Liver (tissue), 9 donors: ENCODE data around the gene GNG2. TPM values are rescaled to one million over a fixed set of nuclear protein-coding genes. Genes with fewer than 3 reads are reported as not detected.

Experiments used
- DNase-seq: peaks from one replicate; pipeline ENCODE4 v3.0.0-alpha.2; 2017; ENCODE audit warnings: low spot score
- H3K27ac ChIP-seq, 2 donors: one replicate each; pipeline ENCODE4 v1.7.0; 2013; ENCODE audit warnings: inconsistent platforms in 2 of 2, low read length in 2 of 2, control low read depth in 1 of 2, low read depth in 1 of 2, mild to moderate bottlenecking in 1 of 2
- H3K27me3 ChIP-seq, 4 donors: one replicate each; pipeline versions ENCODE4 v1.6.1 to v1.7.0; 2013; ENCODE audit warnings: low read length in 3 of 4, inconsistent platforms in 1 of 4, mild to moderate bottlenecking in 1 of 4, moderate library complexity in 1 of 4; ENCODE audit not compliant: control insufficient read depth in 4 of 4, insufficient read depth in 4 of 4
- H3K36me3 ChIP-seq, 4 donors: one replicate each; pipeline versions ENCODE4 v1.6.1 to v1.7.0; 2013; ENCODE audit warnings: low read length in 3 of 4, mild to moderate bottlenecking in 3 of 4, low read depth in 1 of 4, moderate library complexity in 1 of 4; ENCODE audit not compliant: control insufficient read depth in 4 of 4, insufficient read depth in 3 of 4
- H3K4me1 ChIP-seq, 4 donors: one replicate each; pipeline versions ENCODE4 v1.6.1 to v1.7.0; 2013; ENCODE audit warnings: low read length in 3 of 4, mild to moderate bottlenecking in 3 of 4, moderate library complexity in 1 of 4; ENCODE audit not compliant: control insufficient read depth in 4 of 4, insufficient read depth in 4 of 4
- H3K4me3 ChIP-seq, 3 donors: one replicate each; pipeline versions ENCODE4 v1.6.1 to v1.7.0; 2013; ENCODE audit warnings: low read length in 3 of 3, control low read depth in 1 of 3, low read depth in 1 of 3, mild to moderate bottlenecking in 1 of 3
- H3K9ac ChIP-seq, 2 donors: one replicate each; pipeline ENCODE4 v1.7.0; 2013; ENCODE audit warnings: low read length in 2 of 2, mild to moderate bottlenecking in 2 of 2, moderate library complexity in 2 of 2, control low read depth in 1 of 2, low read depth in 1 of 2
- H3K9me3 ChIP-seq, 4 donors: one replicate each; pipeline versions ENCODE4 v1.6.1 to v1.7.0; 2013; ENCODE audit warnings: low read length in 3 of 4; ENCODE audit not compliant: control insufficient read depth in 4 of 4
- ATF3 ChIP-seq: IDR thresholded peaks from 2 replicates; pipeline ENCODE4 v1.6.1; 2016; ENCODE audit warnings: antibody characterized with exemption
- CTCF ChIP-seq: fragments of 150-350 bp; IDR thresholded peaks from 2 replicates; pipeline ENCODE4 v1.5.1; 2017; ENCODE audit warnings: improper control_type of control experiment, low read depth, low read length; ENCODE audit not compliant: missing input control
- EGR1 ChIP-seq, 2 donors: IDR thresholded peaks; 2 replicates each; pipeline ENCODE4 v1.6.1; 2016 to 2018; ENCODE audit warnings: antibody characterized with exemption in 2 of 2, low read depth in 2 of 2
- FOXA1 ChIP-seq: IDR thresholded peaks from 2 replicates; pipeline ENCODE4 v1.6.1; 2016; ENCODE audit warnings: antibody characterized with exemption
- FOXA2 ChIP-seq: IDR thresholded peaks from 2 replicates; pipeline ENCODE4 v1.6.1; 2016; ENCODE audit warnings: antibody characterized with exemption
- GABPA ChIP-seq, 2 donors: IDR thresholded peaks in 1 of 2; conservative IDR thresholded peaks in 1 of 2; 2 replicates each; pipeline ENCODE4 v1.6.1; 2016; ENCODE audit warnings: antibody characterized with exemption in 2 of 2, mild to moderate bottlenecking in 1 of 2, moderate library complexity in 1 of 2
- HNF4A ChIP-seq, 2 donors: conservative IDR thresholded peaks; 2 replicates each; pipeline ENCODE4 v1.6.1; 2016; ENCODE audit warnings: antibody characterized with exemption in 2 of 2, mild to moderate bottlenecking in 2 of 2
- JUND ChIP-seq, 2 donors: IDR thresholded peaks; 2 replicates each; pipeline ENCODE4 v1.6.1; 2016; ENCODE audit warnings: antibody characterized with exemption in 2 of 2
- NR2F2 ChIP-seq: IDR thresholded peaks from 2 replicates; pipeline ENCODE4 v1.6.1; 2016; ENCODE audit warnings: antibody characterized with exemption
- RAD21 ChIP-seq, 2 donors: IDR thresholded peaks; 2 replicates each; pipeline ENCODE4 v1.6.1; 2016; ENCODE audit warnings: antibody characterized with exemption in 2 of 2, mild to moderate bottlenecking in 2 of 2
- SP1 ChIP-seq: IDR thresholded peaks from 2 replicates; pipeline ENCODE4 v1.6.1; 2018; ENCODE audit warnings: antibody characterized with exemption, mild to moderate bottlenecking
- TAF1 ChIP-seq: conservative IDR thresholded peaks from 2 replicates; pipeline ENCODE4 v1.6.1; 2016; ENCODE audit warnings: antibody characterized with exemption, mild to moderate bottlenecking
- YY1 ChIP-seq: IDR thresholded peaks from 2 replicates; pipeline ENCODE4 v1.6.1; 2016; ENCODE audit warnings: antibody characterized with exemption, mild to moderate bottlenecking
- WGBS: extraction: QIAGEN DNeasy Blood & Tissue Kit; methylation state at CpG from one replicate; pipeline ENCODE4 v1.1.7; 2013; 5-methylcytosine and 5-hydroxymethylcytosine counted together
- polyA plus RNA-seq, 2 donors: library from polyadenylated mRNA; stranded (reverse) in 1 of 2; unstranded in 1 of 2; fragments of 200-250 nt in 1 of 2; fragments of >200 nt in 1 of 2; fragmentation: Nextera tagmentation in 1 of 2; extraction: Ambion mirVana in 1 of 2; gene quantifications; one replicate each; pipeline versions ENCODE4 v1.2.1 to v1.2.3, GENCODE V29; 2013 to 2015
- total RNA-seq, 2 donors: library from RNA; depleted of rRNA; stranded (reverse); fragments of >200 nt; gene quantifications; one replicate each; pipeline ENCODE4 v1.2.3, GENCODE V29; 2014
- TF ChIP-seq, protein P1 (sequence below): IDR thresholded peaks from 2 replicates; pipeline ENCODE4 v1.6.1; 2016; ENCODE audit warnings: antibody characterized with exemption
- donor health status: healthy.
- donor health status: healthy.
- donor health status: healthy.
- donor health status: healthy.
- donor health status: healthy.

Gene GNG2
- total and polyA plus RNA-seq, 4 donors, result 3.5 to 11.2 (median 4.4) TPM

DNA sequence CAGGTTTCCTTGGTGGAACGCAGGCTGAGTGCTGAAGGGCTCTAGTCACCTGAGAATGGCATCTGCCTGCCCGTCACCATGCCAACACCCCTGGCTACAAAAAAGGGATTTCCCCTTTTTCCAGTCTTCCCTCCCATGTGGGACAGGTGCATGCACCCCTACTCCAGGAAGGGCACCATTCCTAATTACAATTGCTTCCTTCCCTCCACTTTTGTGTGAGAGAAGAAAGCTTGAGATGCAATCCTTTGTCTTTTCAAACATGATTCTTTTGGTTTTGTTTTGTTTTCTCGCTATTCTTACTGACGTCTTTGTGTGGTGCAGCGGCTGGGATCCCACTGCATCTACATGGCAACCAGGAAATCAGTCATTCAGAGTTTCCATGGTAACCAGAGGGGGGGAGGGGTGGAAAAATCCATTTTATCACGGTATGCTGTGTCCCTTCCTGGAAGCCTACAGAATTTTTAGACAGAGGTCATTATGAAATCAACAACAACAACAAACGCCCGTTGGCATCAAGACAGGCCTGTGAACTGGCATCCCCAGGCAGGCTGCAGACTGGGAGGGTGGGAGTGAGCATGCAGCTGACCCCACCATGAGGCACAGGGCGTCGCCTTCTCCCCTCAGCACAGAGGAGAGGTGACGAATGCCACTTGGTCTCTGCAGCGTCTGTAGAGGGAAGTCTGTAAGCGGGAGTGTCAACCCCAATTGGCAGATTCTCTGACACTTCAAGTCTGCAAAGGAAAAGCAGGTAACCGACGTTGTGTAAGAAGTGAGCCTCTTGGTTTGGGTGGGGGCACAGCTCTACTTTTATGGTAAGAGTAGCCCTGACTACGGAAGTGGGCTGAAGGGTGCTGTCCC is 13.6 kb upstream of the GNG2 start:
- WGBS, result 23% methylated on average over 16 of the region's 16 CpGs
- peak; percentile 34 for TF ChIP-seq SP1
- no peak for TF ChIP-seq EGR1 (IDR thresholded peaks at IDR 0.05; ENCODE audit: low read depth in 2 of 2)
- peak overlapping the region; percentile 73 to 88 for H3K27ac ChIP-seq
- H3K9ac ChIP-seq, result peak overlapping the region in 1 of 2 donors; percentile 67
- peak overlapping the region in 1 of 3 donors; percentile 17 for H3K4me3 ChIP-seq
- H3K27me3 ChIP-seq, result no peaks in the 10 kb centered on the region
- DNase-seq, result peak; percentile 50
- H3K4me1 ChIP-seq, result no peaks in the 10 kb centered on the region
- H3K36me3 ChIP-seq, result no peaks in the 10 kb centered on the region
- H3K9me3 ChIP-seq, result no peaks in the 10 kb centered on the region

DNA sequence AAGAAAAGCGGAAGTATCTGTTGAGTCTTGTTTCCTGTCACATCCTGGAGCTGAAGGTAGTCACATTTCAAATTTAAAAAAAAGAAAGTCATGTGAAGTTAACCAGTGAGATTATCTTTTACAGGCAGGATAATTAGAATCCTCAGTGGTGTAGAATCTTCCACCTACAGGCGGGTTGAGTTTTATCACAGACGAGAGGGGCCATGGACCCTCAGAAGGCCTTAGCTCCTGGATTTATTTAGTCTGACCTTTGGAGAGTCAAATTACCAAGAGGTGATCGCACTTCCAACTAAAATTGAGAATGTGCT is 13.0 kb upstream of the GNG2 start:
- Histone ChIP-seq H3K4me1 (no peaks in the 10 kb centered on the region), H3K9ac (no peak overlapping the region), H3K27ac (peak overlapping the region in 1 of 2 donors; percentile 88), H3K27me3 (no peaks in the 10 kb centered on the region), H3K36me3 (no peaks in the 10 kb centered on the region), H3K4me3 (no peak overlapping the region), H3K9me3 (no peaks in the 10 kb centered on the region)
- TF ChIP-seq FOXA1 (no peak), RAD21 (IDR thresholded peaks at IDR 0.05) (no peak), GABPA (IDR thresholded peaks at IDR 0.05 in 1 of 2, conservative IDR thresholded peaks at IDR 0.05 in 1 of 2) (peak in 1 of 2 donors; percentile 11)
- TF ChIP-seq, protein P1, sequence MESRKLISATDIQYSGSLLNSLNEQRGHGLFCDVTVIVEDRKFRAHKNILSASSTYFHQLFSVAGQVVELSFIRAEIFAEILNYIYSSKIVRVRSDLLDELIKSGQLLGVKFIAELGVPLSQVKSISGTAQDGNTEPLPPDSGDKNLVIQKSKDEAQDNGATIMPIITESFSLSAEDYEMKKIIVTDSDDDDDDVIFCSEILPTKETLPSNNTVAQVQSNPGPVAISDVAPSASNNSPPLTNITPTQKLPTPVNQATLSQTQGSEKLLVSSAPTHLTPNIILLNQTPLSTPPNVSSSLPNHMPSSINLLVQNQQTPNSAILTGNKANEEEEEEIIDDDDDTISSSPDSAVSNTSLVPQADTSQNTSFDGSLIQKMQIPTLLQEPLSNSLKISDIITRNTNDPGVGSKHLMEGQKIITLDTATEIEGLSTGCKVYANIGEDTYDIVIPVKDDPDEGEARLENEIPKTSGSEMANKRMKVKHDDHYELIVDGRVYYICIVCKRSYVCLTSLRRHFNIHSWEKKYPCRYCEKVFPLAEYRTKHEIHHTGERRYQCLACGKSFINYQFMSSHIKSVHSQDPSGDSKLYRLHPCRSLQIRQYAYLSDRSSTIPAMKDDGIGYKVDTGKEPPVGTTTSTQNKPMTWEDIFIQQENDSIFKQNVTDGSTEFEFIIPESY, result no peak
- DNase-seq, result no peak
- 57% methylated on average over 4 of the region's 4 CpGs for whole genome bisulfite sequencing

DNA sequence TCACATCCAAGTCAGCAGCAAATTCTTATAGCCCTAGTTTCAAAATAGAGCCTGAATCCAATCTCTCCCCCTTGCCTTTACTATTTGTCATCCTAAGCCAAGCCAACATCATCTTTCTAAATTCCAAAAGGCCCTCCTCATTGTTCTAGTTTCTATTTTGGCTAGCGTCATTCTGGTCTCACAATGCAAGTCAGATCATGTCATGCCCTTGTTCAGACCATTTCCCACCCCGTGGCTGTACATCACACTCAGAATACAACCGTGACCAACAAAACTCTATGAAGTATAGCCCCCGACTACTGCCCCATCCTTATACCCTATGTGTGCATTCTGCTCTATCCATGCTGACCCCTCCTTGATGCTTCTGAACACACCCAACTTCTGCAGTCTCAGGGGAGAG is 12.3 kb upstream of the GNG2 start:
- Histone ChIP-seq H3K27ac (peak overlapping the region; percentile 26 to 88), H3K36me3 (no peaks in the 10 kb centered on the region), H3K9me3 (no peaks in the 10 kb centered on the region), H3K27me3 (no peaks in the 10 kb centered on the region), H3K9ac (no peak overlapping the region), H3K4me3 (no peak overlapping the region), H3K4me1 (no peaks in the 10 kb centered on the region)
- no peak for TF ChIP-seq YY1
- no peak for TF ChIP-seq NR2F2
- TF ChIP-seq ATF3, result no peak
- TF ChIP-seq JUND (IDR thresholded peaks at IDR 0.05), result no peak
- TF ChIP-seq FOXA1, result no peak
- TF ChIP-seq HNF4A (conservative IDR thresholded peaks at IDR 0.05), result no peak
- no peak for DNase-seq
- 86% methylated on average over 4 of the region's 4 CpGs for WGBS

GRCh38 chr14:51849097-51849496 is 11.3 kb upstream of the GNG2 start:
- TF ChIP-seq SP1 (no peak), TAF1 (no peak), CTCF (no peak), FOXA1 (no peak), JUND (IDR thresholded peaks at IDR 0.05) (no peak), FOXA2 (no peak), RAD21 (IDR thresholded peaks at IDR 0.05) (no peak)
- TF ChIP-seq, protein P1, result no peak
- WGBS, result 78% methylated on average over 2 of the region's 2 CpGs

More at GRCh38 chr14:51849097-51849496, 11.3 kb upstream of the GNG2 start:
- Histone ChIP-seq H3K4me3 (no peak overlapping the region), H3K4me1 (no peaks in the 10 kb centered on the region), H3K36me3 (no peaks in the 10 kb centered on the region), H3K27me3 (no peaks in the 10 kb centered on the region), H3K9ac (no peak overlapping the region), H3K9me3 (no peaks in the 10 kb centered on the region), H3K27ac (no peak overlapping the region)
- DNase-seq, result no peak
